Activated T-helper 1 cell treated with Interleukin-2 at 50 U/mL for 16 hours (primary cell): ENCODE data around the gene HS3ST2.

Experiments
- DNase-seq: peaks from one replicate; pipeline ENCODE4 v3.0.0-alpha.2; 2020; ENCODE audit warnings: low read depth

Gene HS3ST2

DNA sequence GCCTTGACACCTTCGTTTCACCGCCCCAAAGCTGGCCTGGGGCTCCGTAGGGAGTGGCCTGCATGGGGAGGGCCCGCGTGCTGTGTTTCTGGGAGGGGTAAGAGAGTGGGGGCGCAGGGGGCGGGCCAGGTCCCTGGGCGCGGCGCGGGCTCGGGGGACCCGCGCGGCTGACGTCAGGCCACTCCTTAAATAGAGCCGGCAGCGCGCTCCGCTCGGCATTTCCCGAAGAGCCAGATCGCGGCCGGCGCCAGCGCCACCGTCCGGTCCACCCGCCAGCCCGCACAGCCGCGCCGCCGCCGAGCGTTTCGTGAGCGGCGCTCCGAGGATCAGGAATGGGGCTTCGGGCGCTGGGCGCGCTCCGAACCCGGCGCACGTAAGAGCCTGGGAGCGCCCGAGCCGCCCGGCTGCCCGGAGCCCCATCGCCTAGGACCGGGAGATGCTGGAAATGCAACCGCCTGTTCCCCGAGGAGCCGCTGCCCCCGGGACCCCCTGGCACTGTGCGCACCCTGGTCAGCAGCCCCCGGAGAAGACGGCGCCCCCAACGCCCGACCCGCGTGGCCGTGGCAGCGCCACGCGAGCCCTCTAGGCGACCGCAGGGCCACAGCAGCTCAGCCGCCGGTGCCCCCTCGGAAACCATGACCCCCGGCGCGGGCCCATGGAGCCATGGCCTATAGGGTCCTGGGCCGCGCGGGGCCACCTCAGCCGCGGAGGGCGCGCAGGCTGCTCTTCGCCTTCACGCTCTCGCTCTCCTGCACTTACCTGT lies at the start of gene HS3ST2:
Gene HS3ST2, plus strand, starts transcription at position 215 of the 763 bp plus-strand sequence. Its CDS starts 449 bp downstream, at position 664.
- no peak for DNase-seq

DNA sequence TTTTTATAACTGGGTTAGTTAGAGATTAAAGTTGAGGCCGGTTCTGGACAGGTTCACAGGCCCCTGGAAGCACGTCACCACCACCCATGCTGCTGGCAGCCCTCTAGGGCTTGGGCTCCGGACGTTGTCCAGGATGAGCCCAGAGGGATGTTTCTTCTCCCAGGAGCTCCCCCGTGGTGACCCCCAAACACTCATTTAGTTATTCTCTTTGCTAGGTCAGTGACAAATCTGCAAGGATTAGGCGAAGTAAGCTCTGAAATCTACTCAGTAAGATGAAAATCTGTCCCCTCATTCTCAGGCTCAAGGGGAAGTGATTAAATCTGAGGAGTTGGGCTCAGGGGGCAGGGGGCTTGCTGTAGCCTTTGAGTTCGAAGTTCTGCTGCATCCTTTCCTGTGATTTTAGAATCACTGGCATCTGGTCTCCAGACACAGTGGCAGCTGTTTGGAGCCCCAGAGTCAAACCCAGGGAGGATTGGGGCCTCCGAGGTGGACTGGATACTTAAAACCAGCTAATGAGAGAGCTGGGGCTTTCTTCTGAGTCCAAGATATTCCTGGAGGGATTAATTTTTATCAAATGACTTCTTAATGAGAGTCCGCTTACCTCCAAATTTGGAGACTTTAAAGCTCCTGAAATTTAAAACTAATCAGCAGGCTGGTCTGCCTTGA lies 49.2 kb upstream of the HS3ST2 start:
- DNase-seq, result no peak

DNA sequence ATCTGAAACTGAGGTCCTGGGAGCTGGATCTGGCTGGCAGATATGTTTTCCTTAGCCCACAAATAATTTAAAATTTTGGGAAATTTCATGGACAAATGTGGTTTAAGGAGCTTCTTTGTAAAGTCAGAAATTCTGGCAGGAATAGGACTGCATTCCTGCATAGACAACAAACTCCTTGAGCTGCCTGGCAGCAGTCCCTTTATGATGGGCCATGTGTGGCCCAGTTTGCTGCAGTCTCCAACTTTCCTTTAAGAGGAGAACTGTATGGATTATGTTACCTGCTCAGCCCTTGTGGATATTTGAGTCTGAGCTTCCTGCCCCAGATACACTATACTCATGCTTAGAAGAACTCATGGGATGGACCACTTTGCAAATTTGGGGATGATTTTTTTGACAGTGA lies 48.5 kb upstream of the HS3ST2 start:
- DNase-seq, result no peak

DNA sequence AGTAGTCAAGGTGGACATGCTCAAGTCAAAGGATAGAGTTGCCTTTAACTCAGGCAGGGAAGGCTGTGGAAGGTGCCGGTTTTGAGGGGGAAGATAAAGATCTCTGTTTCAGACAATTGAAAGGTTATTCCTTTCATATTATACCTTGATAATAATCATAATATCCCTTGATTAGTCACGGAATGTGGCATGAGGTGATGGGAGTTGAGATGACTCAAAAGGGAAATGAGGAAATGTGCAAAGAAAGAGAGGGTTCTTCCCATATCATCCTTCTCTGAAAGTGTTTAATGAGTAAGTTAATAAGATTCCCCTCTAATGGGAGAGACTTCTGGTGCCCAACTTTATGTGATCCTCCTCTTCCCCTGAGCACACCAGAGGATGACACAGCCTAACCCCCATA lies 43.1 kb upstream of the HS3ST2 start:
- no peak for DNase-seq

DNA sequence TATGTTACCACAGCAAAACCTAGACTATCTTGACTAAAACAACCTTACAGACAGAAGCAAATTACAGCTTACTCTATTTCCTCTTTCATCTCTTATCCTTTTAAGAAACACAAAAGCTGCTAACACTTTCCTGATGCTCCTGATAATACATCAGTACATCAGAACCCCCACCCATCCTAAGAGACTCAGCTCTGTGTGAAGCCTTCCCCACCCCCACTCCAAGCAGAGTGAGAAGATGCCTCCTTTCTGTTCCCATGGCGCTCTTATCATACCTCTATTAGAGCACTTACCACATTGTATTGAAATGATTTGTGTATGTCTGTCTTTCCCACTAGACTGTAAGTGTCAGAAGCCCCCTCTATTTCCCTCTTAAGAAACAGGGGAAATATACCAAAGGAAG lies 42.4 kb upstream of the HS3ST2 start:
- DNase-seq, result no peak

DNA sequence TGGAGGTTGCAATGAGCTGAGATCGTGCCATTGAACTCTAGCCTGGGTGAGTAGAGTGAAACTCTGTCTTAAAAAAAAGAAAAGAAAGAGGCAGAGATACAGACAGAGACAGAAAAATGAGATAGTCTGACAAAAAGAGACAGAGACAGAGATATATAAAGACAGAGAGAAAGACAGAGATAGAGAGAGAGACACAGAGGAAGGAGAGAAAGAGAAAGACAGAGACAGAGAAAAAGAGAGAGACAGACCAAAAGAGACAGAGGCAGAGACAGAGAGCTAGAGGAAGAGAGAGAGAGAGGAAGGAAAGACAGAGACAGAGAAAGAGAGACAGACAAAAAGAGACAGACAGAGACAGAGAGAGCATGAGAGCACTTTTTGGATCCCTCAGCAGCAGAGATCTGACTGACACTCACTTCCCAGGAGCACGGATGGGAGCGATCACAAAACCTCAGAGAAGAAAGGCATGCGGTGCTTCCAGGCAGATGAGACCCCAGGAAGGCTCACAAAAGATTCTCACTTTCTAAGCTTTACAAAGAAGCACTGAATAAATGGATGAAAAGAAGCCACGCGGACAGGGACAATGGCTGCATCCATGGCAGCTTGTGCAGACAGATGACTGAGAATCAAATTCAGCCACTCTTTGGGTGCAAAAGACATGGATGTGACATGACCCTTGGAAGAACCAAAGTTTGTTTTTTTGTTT lies 38.6 kb upstream of the HS3ST2 start:
- no peak for DNase-seq

DNA sequence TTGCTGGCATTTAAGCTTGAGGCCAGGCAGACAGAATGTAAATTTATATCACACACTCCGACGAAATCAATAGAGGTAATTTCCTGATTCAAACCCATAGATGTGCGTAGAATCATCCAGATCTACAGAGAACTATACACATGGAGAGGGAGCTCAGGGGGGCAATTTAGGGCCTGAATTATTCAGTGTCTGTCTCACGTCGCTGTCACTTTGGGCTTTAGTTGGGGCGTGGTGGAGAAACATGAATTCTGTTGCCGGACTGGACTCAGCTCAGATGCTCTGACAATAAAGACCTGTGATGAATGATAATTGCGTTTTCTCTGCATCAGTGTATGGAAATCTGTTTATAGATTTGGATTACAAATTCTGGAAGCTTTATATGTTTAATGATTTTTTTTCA lies 32.5 kb upstream of the HS3ST2 start:
- no peak for DNase-seq

DNA sequence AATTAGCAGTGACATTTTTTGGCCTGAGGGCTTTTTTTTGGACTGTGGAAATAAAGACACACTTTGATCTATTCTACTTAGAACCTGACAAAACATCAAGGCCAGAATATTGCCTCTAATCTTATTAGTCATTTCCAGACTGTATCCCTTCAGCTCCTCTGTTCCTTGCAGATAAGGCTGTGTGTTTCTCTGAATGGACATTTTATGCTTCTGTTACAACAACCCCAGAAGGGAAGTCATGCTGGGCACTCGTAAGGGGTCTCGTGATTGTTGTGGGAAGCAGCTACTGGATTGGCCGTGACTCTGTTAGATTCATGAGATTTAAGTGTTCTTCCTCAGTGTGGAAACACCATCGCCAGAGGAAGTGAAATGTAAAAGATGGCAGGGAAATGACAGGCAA lies 31.6 kb upstream of the HS3ST2 start:
- DNase-seq, result no peak

DNA sequence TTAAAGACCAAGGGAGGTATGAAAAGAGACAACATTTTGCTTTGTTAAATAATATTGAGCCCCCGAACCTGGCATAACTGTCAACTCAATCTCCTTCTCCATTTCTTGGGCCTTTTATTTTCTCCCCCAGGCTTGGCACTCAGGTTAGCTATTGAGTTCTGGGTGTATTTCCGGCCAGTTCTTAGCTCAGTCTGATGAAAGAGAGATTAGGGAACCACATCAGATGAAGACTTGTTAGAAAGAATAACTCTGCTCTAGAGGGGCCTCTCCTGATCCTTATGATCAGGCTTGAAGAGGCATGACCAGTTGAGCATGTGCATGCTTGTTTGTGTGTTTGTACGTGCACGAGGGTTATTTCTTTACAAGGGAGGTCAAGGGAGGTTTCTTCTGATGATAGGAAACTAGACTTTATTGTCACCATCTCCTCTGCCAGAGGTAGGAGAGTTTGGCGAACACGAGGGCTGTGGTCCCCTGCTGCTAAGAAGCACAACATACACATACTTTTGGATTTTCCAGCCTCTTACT lies 29.2 kb upstream of the HS3ST2 start:
- no peak for DNase-seq

DNA sequence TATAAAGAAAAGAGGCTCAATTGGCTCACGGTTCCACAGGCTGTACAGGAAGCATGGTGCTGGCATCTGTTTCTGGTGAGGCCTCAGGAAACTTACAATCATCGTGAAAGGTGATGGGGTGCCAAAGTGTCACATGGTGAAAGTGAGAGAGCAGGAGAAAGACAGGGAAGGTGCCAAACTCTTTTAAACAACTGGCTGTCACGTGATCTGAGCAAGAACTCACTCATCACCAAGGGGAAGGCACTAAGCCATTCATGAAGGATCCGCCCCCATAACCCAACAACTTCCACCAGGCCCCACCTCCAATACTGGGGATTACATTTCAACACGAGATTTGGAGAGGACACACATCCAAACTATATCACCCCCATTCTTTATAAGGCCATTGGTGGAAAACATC lies 28.4 kb upstream of the HS3ST2 start:
- DNase-seq, result no peak

DNA sequence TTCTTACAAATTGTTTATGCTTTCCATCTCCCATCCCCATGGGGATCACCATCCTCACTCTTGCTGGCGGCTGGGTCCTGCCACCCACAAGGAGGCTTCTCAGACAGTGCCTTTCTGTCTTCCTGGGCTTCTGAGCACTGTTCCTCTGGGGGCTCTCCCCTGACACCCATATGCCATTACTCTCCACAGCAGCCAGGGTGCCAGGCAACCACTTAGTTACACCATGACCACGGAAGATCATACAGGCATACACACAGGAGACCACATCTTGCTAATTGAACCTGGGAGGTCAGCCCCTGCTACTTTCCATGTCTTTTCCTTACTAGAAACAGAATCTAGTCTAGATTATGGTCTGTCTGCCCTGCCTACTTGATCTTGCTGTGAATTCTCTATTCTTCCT lies 27.7 kb upstream of the HS3ST2 start:
- DNase-seq, result no peak

DNA sequence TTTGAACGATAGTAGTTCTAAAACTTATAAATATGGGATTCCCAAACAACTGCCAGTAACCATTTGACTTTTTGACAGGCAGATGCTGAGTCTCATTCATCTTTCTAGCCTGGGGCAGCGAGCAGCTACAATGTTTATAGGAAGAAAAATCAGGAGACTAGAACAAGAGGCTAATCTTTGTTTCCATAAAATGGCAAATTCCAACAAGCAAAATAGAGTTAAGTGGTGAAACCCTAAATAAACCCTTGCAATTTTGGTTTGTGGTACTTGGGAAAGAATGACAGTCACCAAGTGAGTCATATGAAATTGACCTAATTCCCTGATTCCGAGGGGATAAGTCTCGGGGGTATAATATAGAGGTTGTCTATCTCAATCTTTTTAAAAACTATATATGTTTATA lies 27.3 kb upstream of the HS3ST2 start:
- DNase-seq, result no peak

DNA sequence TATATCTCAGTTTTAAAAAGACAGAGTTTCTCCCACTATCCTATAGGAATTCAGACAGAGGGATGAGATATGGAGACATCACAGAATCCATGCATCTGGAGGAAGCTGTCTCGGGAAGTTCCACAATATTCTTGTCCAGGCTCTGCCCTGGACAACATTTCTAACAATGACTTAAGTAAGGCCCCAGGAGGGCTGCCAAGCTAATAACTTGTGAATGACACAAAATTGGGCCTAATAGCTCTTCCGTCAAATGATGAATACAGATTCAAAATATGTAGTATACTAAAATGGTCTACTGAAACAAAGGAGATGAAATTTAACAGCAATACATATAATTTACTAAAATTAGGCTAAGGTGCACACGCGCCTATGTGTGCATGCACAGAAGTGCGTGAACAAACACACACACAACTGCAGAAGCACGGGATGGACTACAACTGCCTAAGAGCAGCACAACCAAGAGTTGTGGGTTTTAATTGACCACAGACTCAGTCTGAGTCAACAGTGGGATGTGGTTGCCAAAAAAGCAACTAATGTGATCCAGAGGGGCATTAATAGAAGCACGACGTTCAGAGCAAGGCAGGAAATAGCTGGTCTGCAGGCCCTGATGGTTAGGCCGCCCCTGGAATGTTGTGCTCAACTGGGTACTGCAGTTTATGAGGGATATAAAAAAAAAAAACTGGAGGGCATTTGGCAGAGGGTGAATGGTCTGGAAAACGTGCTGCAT lies 26.3 kb upstream of the HS3ST2 start:
- no peak for DNase-seq

DNA sequence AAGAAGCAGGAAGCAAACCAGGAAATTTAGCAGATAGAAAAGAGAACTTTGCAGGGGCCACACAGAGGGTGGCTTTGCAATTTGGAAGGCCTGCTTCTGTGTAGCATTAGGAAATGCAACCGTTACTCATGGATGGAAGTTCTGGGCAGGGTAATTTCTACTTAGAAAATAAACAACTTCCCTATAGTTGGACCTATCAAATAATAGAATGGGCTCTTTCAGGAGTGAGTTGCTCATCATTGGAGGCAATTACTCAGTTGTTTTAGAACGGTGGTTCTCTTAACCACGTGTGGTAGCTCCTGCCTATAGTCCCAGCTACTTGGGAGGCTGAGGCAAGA lies 25.8 kb upstream of the HS3ST2 start:
- no peak for DNase-seq

DNA sequence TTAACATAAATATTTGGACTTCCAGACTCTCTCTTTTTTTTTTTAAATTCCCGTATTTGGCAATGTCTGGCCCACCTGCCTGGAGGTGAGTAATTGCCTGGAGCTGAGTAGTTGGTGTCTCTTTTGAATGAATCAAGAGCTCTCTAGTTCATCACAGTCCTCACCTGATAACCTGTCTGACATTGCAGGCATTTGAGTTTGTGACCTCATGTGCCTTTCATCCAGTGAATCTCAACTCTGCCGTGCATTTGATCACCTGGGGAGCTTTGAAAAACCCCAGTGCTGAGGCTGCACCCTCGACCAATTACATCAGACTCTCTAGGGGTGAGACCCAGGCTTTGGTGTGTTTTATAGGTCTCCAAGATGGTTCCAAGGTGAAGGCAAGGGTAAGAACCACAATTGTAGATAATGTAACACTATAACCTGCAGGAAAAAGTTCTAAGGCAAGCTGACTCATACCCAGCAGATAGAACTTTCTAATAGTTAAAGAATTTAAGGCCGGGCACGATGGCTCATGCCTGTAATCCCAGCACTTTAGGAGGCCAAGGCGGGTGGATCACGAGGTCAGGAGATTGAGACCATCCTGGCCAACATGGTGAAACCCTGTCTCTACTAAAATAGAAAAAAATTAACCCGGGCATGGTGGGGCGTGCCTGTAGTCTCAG lies 24.5 kb upstream of the HS3ST2 start:
- no peak for DNase-seq

DNA sequence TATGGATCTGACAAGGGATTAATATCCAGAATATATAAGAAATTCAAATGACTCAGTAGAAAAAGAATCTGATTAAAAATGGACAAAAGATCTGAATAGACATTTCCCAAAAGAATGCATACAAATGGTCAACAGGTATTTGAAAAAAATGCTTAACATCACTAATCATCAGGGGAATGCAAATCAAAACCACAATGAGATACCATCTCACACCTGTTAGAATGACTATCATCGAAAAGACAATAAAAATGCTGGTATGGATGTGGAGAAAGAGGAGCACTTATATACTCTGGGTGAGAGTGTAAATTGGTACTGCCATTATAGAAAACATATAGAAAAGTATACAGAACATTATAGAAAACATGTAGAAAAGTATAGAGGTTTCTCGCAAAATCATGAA lies 16.4 kb upstream of the HS3ST2 start:
- DNase-seq, result no peak

DNA sequence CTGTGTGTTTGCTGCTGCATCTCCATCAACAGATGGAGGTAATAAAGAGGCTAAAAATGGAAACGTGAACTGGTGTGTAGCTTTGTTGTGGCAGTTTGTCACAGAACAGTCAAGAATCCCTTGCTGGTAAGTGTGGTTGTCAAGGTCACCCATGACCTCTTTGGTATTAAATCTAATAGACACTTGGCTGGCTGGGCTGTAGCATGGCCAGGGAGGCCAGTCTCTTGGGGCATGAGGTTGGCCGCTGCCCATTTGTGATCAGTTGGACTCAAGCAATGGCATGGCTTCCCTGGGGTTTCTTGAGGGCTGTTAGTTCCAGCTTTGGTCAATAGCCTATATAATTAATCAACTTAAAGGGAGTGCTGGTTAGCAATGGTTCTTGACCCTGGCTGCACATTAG lies 14.8 kb upstream of the HS3ST2 start:
- DNase-seq, result no peak

DNA sequence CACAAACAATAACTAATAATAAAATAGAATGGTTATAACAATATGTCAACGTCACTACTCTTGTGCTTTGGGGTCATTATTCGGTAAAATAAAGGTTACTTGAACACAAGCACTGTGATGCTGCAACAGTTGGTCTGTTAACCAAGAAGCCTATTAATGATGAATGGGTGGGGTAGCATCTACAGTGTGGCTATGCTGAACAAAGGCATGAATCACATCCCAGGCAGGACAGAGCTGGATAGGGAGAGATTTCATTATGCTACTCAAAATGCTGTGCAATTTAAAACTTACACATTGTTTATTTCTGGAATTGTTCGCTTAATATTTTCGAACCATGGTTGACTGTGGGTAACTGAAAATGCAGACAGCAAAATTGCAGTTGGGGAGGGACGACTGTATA lies 9.1 kb upstream of the HS3ST2 start:
- no peak for DNase-seq

DNA sequence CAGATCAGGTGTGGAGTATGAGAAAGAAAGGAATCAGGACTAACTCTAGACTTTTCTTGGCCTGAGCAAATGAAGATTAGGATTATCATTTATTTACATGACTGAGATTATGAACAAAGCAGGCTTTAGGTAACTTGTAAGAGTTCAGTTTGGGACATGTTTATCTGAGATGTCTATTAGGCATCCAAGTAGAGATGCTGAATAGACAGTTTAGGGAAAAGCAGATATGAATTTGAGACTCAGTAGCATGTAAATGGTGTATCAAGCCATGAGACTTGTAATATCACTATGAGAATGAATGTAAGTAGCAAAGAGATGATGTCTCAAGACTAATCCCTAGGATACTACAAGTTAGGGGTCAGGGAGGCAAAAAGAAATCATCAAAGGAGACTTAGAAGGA lies 8.6 kb upstream of the HS3ST2 start:
- DNase-seq, result no peak

DNA sequence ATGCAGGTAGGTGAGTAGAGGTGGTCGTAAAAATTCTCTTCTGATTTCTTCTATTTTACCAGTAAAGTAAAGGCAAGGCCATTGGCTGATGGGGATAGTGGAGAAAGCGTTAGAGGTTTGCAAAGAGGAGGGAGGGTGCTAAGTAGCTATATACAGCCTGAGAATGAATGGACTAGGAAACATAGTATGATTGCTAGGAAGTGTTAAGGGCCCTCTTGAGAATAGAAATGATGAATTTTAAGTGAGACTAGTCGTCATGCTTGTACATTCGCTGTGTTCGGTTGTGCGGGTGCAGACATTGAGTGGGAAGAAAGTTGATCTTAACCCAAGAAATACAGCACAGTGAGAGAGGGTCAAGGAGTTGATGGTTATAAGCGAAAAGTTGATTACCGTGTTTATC lies 7.2 kb upstream of the HS3ST2 start:
- no peak for DNase-seq

DNA sequence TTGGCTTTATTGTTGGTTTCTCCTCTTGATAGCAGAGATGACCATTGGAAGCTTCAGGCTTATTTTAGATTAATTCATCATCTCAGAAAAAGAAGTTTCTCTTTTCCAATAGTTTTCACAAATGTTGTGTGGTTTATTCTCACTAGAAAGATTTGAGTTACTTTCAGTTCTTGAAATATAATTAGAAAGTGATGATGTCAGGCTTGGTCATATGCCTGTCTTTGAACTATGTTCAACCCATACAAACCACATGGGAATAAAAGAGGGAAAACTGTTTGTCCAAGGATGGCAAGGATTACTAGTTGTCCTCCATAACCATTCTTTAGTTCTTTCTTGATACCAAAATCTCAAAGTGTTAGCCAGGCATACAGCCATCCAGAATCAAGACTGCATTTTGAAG lies 3.7 kb upstream of the HS3ST2 start:
- DNase-seq, result no peak
